HuH-7.5 (cell line): ENCODE measurements around the gene NRCAM.

ENCODE experiments used
- DNase-seq: peaks from one replicate; pipeline ENCODE4 v3.0.0; 2011; ENCODE audit warnings: low spot score

The NRCAM gene

GRCh38 chr7:108459922-108460551 lies 3.8 kb upstream of the NRCAM start:
- peak; percentile 60 for DNase-seq

- no peak for DNase-seq
These were observed 1.6 kb upstream of the NRCAM start for GRCh38 chr7:108457871-108458270.

- no peak for DNase-seq
These were observed 757 bp upstream of the NRCAM start for GRCh38 chr7:108456845-108457540.

- DNase-seq, result peak; percentile 41
These were observed 662 bp downstream of the NRCAM start for GRCh38 chr7:108455551-108455997.

- DNase-seq, result peak; percentile 69
These were observed 1.3 kb downstream of the NRCAM start for GRCh38 chr7:108454674-108455550.

- DNase-seq, result no peak
These were observed 1.9 kb downstream of the NRCAM start for GRCh38 chr7:108454317-108454673.

GRCh38 chr7:108453320-108453719 lies 2.9 kb downstream of the NRCAM start:
- no peak for DNase-seq

GRCh38 chr7:108452707-108453106 lies 3.5 kb downstream of the NRCAM start:
- DNase-seq, result peak; percentile 33

- no peak for DNase-seq
These were observed 4.9 kb downstream of the NRCAM start for GRCh38 chr7:108451296-108451848.

- no peak for DNase-seq
These were observed 6.1 kb downstream of the NRCAM start for GRCh38 chr7:108450160-108450559.

- no peak for DNase-seq
These were observed 6.7 kb downstream of the NRCAM start for GRCh38 chr7:108449521-108449920.

GRCh38 chr7:108448584-108449505 lies 7.4 kb downstream of the NRCAM start:
- DNase-seq, result no peak

- DNase-seq, result no peak
These were observed 14.1 kb downstream of the NRCAM start for GRCh38 chr7:108442039-108442568.

GRCh38 chr7:108441392-108441955 lies 14.8 kb downstream of the NRCAM start:
- no peak for DNase-seq

GRCh38 chr7:108440613-108441012 lies 15.6 kb downstream of the NRCAM start:
- no peak for DNase-seq

GRCh38 chr7:108436906-108437305 lies 19.3 kb downstream of the NRCAM start:
- DNase-seq, result no peak

GRCh38 chr7:108434010-108434409 lies 22.2 kb downstream of the NRCAM start:
- no peak for DNase-seq

- no peak for DNase-seq
These were observed 25.1 kb downstream of the NRCAM start for GRCh38 chr7:108431099-108431498.

- no peak for DNase-seq
These were observed 25.6 kb downstream of the NRCAM start for GRCh38 chr7:108430664-108431063.

- no peak for DNase-seq
These were observed 28.5 kb downstream of the NRCAM start for GRCh38 chr7:108427766-108428165.
